A673 (cell line): ENCODE measurements around the gene LFNG. TPM values are rescaled to one million over a fixed set of nuclear protein-coding genes. Genes with fewer than 3 reads are reported as not detected.

Experiments
- BruUV-seq: library from RNA; stranded (reverse); fragments of 400-500 nt; replicated peaks from 2 replicates; lab custom pipeline; 2021; lab: Mats Ljungman, UMichigan
- CTCF ChIA-PET: fragments of 300-600 bp; sonication (Branson Sonifier 250); formaldehyde crosslinking; loops from one replicate; lab custom pipeline; 2022; ENCODE audit warnings: antibody characterized with exemption; lab: Charles Lee
- POLR2A ChIA-PET: fragments of 300-600 bp; sonication (Branson Sonifier 250); formaldehyde crosslinking; loops from one replicate; lab custom pipeline; 2022; ENCODE audit warnings: antibody characterized with exemption; ENCODE audit not compliant: low non-redundant PET; lab: Charles Lee
- DNase-seq: peaks from one replicate; pipeline ENCODE4 v3.0.0-alpha.2; 2015; ENCODE audit warnings: low spot score
- H3K27ac ChIP-seq: fragments of 200-600 bp; sonication (generic); 2 replicates; pipeline ENCODE4 v1.5.1; 2016; ENCODE audit warnings: mixed run types, low read depth, mild to moderate bottlenecking, mixed read lengths, antibody characterized with exemption, low read length; ENCODE audit not compliant: poor library complexity, severe bottlenecking
- H3K27me3 ChIP-seq: fragments of 200-600 bp; sonication (generic); replicated peaks from 2 replicates; pipeline ENCODE4 v1.6.1; 2017; ENCODE audit warnings: mixed run types, low read depth, mild to moderate bottlenecking, mixed read lengths, antibody characterized with exemption, low read length; ENCODE audit not compliant: insufficient read depth, poor library complexity
- H3K36me3 ChIP-seq: fragments of 200-600 bp; sonication (generic); 2 replicates; pipeline ENCODE4 v1.6.1; 2016; ENCODE audit warnings: mixed run types, mild to moderate bottlenecking, mixed read lengths, antibody characterized with exemption, low read length; ENCODE audit not compliant: insufficient read depth, poor library complexity, severe bottlenecking
- H3K4me1 ChIP-seq: fragments of 200-600 bp; sonication (generic); 2 replicates; pipeline ENCODE4 v1.6.1; 2017; ENCODE audit warnings: mixed run types, mild to moderate bottlenecking, mixed read lengths, antibody characterized with exemption, low read length; ENCODE audit not compliant: insufficient read depth, poor library complexity, severe bottlenecking
- H3K4me3 ChIP-seq: fragments of 200-600 bp; sonication (generic); 2 replicates; pipeline ENCODE4 v1.5.1; 2016; ENCODE audit warnings: low read depth, mixed run types, mild to moderate bottlenecking, mixed read lengths, low read length; ENCODE audit not compliant: poor library complexity, severe bottlenecking
- H3K9me3 ChIP-seq: fragments of 200-600 bp; sonication (generic); 2 replicates; pipeline ENCODE4 v1.6.1; 2016; ENCODE audit warnings: mixed run types, low read depth, mild to moderate bottlenecking, mixed read lengths, antibody characterized with exemption, low read length; ENCODE audit not compliant: poor library complexity, severe bottlenecking
- CTCF ChIP-seq: fragments of 300-800, 200-600 bp; sonication (generic); conservative IDR thresholded peaks from 2 replicates; pipeline ENCODE4 v1.5.1; 2017; ENCODE audit warnings: low read depth, mild to moderate bottlenecking, antibody characterized with exemption, low read length, moderate library complexity, mixed read lengths
- EZH2 ChIP-seq: fragments of 200-600 bp; sonication (generic); IDR thresholded peaks from 2 replicates; pipeline ENCODE4 v1.6.1; 2017; ENCODE audit warnings: borderline replicate concordance, low read depth, mild to moderate bottlenecking, mixed read lengths, antibody characterized with exemption, low read length; ENCODE audit not compliant: poor library complexity, severe bottlenecking
- intact Hi-C: fragments of 100-400 bp; cut with micrococcal nuclease; formaldehyde crosslinking; loops from one replicate; pipeline ENCODE4 v1.10.0; 2022; ENCODE audit not compliant: unreplicated experiment
- total RNA-seq: library from RNA; stranded (reverse); gene quantifications from 2 replicates; pipeline ENCODE4 v1.2.3, GENCODE V29; 2021

LFNG gene
- total RNA-seq, 1 experiment from 2014 or later = 11.7 TPM

DNA sequence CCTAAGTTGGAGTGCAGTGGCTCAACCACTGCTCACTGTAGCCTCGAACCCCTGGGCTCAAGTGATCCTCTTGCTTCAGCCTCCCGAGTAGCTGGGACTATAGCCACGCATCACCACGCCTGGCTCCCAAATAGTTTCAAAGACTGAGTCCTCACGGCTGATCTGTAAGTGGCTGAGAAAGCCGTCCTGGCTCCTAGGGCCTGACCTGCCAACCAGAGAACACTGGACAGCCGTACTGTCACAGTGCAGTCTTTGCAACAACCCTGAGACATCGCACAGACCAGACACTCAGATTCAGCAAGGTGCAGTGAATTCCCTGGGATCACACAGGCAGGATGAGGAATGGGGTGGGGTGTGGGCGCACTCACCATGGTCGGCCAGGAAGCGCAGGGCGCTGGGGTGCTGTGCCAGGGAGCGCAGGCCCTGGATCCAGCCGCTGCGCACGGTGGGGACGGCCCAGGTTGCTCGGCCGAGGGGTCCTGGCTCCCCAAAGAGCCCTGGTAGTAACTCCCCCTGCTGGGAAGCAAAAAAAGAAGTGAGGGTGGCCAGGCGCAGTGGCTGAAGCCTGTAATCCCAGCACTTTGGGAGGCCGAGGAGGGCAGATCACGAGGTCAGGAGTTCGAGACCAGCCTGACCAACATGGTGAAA lies 25.1 kb downstream of the LFNG start:
- BruUV-seq = no TSS peak
- H3K27ac ChIP-seq = no peak overlapping the region
- no peak overlapping the region for H3K4me3 ChIP-seq
- H3K9me3 ChIP-seq = no peaks in the 10 kb centered on the region
- no peak for DNase-seq
- peaks cover 69% of the 10 kb centered on the region for H3K36me3 ChIP-seq
- intact Hi-C loops = no loop called here
- no peaks in the 10 kb centered on the region for H3K4me1 ChIP-seq
- TF ChIP-seq CTCF (no peak), EZH2 (no peak)
- no peaks in the 10 kb centered on the region for H3K27me3 ChIP-seq
- CTCF ChIA-PET = no interaction called here
- POLR2A ChIA-PET = no interaction called here

GRCh38 chr7:2545746-2546425 lies 26.3 kb downstream of the LFNG start:
- Histone ChIP-seq H3K4me1 (no peaks in the 10 kb centered on the region), H3K27ac (no peak overlapping the region), H3K9me3 (no peaks in the 10 kb centered on the region), H3K27me3 (no peaks in the 10 kb centered on the region), H3K36me3 (peaks cover 64% of the 10 kb centered on the region), H3K4me3 (no peak overlapping the region)
- BruUV-seq = no TSS peak
- intact Hi-C loops = no loop called here
- DNase-seq = no peak
- ChIA-PET CTCF (no interaction called here), POLR2A (no interaction called here)
- TF ChIP-seq CTCF = no peak
- no peak for TF ChIP-seq EZH2

DNA sequence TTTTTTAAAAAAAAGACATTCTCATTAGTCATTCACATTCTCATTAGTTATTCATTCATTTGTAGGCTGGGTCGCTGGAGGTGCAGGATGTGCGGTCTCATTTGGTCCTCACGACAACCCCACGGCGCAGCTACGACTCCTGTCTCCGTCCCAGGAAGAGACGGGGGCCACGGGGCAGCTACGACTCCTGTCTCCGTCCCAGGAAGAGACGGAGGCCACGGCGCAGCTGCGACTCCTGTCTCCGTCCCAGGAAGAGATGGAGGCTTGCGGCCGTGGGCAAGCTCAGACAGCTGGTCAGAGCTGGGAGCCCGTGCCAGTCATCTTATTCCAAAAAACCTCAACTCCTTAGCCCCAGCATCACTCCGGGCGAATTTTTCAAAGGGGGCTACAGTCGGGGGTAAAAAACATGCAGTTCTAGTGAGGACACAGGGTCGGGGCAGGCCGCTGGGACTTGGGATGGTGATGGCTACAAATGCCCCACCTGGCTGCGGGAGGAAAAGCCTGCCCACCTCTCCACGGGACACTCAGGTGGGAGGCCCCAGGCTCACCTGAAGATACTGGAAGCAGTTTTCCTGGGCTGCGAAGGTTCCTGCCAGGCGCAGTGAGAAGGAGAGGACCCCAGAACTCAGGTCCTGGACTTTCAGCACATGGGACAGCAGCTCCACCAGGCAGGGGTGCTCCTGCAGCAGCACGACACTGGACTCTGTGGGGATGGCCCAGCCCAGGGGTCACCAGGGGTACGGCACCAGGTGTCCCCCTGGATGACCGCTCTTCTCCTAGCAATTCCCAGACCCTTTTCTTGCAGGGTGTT lies 27.4 kb downstream of the LFNG start:
- ChIA-PET POLR2A (no interaction called here), CTCF (interaction anchor here (0.7 kb wide), 1 partner anchor 78 kb away, joined by 4 read pairs; no protein-coding TSS in a partner anchor)
- DNase-seq = no peak
- intact Hi-C loops = no loop called here
- H3K9me3 ChIP-seq = no peaks in the 10 kb centered on the region
- H3K4me1 ChIP-seq = no peaks in the 10 kb centered on the region
- H3K27ac ChIP-seq = no peak overlapping the region
- no peak overlapping the region for H3K4me3 ChIP-seq
- H3K36me3 ChIP-seq = peaks cover 55% of the 10 kb centered on the region
- TF ChIP-seq CTCF (no peak), EZH2 (no peak)
- H3K27me3 ChIP-seq = no peaks in the 10 kb centered on the region
- no TSS peak for BruUV-seq
